GM12891 (cell line): ENCODE results near the gene KBTBD3.

Experiments
- PAX5 ChIP-seq: IDR thresholded peaks from 2 replicates; pipeline ENCODE4 v1.6.1; 2011; ENCODE audit warnings: low read length, moderate library complexity, mild to moderate bottlenecking; ENCODE audit not compliant: insufficient read depth, severe bottlenecking
- POLR2A ChIP-seq: IDR thresholded peaks from 2 replicates; pipeline ENCODE4 v1.6.1; 2011; ENCODE audit warnings: low read depth, low read length, control low read depth
- POLR2AphosphoS5 ChIP-seq: IDR thresholded peaks from 2 replicates; pipeline ENCODE4 v1.6.1; 2011; ENCODE audit warnings: low read depth, low read length, control low read depth
- SPI1 ChIP-seq: IDR thresholded peaks from 2 replicates; pipeline ENCODE4 v1.6.1; 2011; ENCODE audit warnings: low read depth, low read length, control low read depth
- TAF1 ChIP-seq: IDR thresholded peaks from 2 replicates; pipeline ENCODE4 v1.6.1; 2011; ENCODE audit warnings: low read depth, low read length, control low read depth

- TF ChIP-seq POLR2A = no peak
- TF ChIP-seq TAF1 = no peak
- TF ChIP-seq POLR2AphosphoS5 = no peak
- TF ChIP-seq SPI1 = no peak
- TF ChIP-seq PAX5 = no peak
These were observed 28.8 kb upstream of the KBTBD3 start for GRCh38 chr11:106105986-106106385.
